HG03064 (cell line): ENCODE measurements around the gene SEC24B.
"Not testable (repeated sequence)": the region's sequence is repeated elsewhere in the genome, so short reads cannot be mapped to it uniquely, and the experiment has no call there.

Experiments
- ATAC-seq: cut with Tn5 transposase; IDR thresholded peaks from one replicate; pipeline ENCODE4 v1.9.1; 2021; ENCODE audit warnings: low read depth; ENCODE audit not compliant: unreplicated experiment

Gene SEC24B

GRCh38 chr4:109432203-109432602 lies 1.4 kb upstream of the SEC24B start:
- no peak for ATAC-seq

DNA sequence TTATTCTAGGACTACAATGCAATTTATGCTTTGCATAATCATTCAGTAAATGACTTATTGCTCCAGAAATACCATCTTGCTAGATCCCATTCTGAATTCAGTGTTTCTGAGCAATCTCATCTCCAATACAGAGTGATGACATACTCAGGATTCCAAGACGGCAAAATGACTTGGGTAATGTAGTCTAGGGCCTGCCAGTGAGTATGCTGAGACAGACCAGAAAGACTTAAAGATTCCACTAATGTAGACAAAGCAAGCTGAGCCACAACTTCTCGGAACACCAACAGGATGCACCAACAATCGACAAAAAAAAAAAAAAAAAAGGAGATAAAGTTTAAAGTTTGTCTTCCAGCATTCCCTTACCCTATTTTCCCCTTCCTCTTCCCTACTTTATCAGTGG lies 919 bp upstream of the SEC24B start:
- no peak for ATAC-seq

GRCh38 chr4:109434007-109434971 lies 674 bp downstream of the SEC24B start:
- ATAC-seq = peak; percentile 43

DNA sequence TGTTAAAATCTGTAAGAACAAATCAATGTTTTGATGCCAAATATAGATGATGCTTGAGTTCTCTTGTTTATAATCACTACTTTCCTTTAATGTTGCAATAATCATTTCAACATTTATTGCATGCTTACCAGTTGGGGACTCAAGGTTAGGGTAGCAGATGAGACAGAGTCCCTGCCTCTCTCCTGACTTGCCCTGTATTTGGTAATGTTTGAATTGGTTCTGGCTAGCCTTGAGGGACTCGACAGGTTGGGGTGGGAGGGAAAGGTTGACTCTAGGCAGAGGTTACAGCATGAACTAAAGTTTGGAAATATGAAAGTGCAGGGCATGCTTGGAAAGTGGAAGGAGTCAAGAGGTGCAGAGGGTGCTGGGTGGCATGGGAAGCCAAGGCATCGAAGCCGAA lies 2.0 kb downstream of the SEC24B start:
- ATAC-seq = no peak

DNA sequence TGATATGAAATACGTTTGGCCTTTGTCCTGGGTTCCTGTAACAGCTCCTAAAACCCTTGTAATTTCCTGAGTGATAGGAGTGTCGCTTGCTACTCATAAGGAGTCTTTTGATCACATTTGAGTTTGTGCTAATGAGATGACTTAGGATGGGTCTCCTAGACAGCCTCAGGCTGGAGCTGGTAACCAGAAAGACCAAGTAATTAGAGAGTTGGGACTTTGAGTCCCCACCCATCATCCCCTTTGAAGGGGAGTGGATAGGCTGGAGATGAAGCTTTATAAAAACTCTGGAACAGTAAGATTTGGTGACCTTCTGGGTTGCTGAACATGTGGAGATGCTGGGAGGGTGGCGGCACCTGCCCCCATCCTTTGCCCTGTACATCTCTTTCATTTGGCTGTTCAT lies 2.9 kb downstream of the SEC24B start:
- no peak for ATAC-seq

- no peak for ATAC-seq
These were observed 7.3 kb downstream of the SEC24B start for GRCh38 chr4:109440948-109441347.

DNA sequence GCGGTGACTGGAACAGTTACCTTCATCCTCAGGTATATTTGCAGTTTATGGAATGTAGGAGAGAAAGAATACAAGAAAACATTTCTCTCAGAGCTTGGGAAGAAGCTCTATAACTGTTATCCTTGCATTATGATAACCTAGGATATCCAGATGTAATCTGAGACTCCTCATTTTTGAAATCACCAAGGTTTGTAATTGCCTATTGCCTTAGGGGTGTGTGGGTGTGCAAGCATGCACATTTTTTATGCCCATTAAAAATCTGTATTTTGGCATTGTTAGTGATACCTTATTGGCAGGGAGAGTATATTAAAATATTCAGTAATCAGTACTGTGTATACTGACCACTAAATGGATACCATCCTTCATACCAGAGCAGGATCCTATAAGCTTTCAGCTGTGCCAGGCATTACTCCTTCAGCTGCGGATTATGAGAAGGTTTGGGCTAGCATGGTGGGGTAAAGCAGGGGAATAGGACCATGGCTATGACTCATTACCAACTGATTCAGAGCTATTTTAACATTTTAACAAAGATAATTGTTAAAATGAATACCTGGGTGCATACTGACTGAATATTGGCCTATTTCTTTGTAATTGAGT lies 8.3 kb downstream of the SEC24B start:
- no peak for ATAC-seq

GRCh38 chr4:109444182-109444844 lies 10.7 kb downstream of the SEC24B start:
- ATAC-seq = peak; percentile 57

DNA sequence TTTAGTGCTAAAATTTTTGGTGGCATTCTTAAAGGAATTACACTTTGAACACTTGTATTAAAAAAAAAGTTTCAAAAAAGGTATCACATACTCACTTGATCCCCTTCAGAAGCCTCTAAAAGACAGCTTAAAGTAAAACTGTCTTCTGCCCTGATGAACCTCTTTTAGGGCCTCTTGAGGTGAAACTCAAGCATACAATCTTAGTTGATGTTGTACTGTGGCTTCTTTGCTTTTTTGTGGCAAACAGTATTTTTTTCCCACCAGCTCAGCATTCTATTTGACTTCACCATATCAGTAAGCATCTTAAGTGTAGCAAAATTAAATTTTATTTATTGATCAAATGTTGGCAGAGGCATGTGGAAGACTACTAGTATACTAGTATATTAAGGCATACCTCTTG lies 13.7 kb downstream of the SEC24B start:
- no peak for ATAC-seq

GRCh38 chr4:109451544-109452273 lies 18.1 kb downstream of the SEC24B start:
- ATAC-seq = no peak

DNA sequence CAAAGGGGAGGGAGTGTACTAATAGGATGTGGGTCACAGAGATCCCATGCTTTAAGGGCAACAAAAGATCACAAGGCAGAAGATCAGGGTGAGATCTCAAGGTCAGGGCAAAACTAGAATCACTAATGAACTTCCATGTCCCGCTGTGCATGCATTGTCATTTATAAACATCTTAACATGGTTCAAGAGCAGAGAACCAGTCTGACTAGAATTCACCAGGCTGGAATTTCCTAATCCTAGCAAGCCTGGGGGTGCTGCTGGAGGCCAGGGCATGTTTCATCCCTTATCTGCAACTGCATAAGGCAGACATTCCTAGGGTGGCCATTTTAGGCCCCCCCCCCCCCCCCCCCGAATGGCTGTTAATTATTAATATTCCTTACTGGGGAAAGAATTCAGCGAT lies 19.5 kb downstream of the SEC24B start:
- not testable (repeated sequence) for ATAC-seq

DNA sequence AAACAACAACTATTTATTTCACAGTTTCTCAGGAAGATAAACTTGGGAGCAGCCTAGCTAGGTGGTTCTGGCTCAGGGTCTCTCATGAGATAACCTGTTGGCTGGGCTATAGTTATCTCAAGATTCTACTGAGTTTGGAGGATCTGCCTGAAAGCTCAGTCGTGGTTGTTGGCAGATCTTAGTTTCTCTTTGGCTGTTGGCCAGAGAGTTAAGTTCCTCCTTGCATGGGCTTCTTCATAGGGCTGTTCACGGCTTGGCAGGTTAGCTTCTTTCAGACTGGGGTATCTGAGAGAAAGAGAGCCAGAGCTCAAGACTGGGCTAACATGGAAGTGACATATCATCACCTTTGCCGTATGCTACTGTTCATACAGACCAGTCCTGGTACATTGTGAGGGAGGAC lies 28.7 kb downstream of the SEC24B start:
- ATAC-seq = peak; percentile 80

DNA sequence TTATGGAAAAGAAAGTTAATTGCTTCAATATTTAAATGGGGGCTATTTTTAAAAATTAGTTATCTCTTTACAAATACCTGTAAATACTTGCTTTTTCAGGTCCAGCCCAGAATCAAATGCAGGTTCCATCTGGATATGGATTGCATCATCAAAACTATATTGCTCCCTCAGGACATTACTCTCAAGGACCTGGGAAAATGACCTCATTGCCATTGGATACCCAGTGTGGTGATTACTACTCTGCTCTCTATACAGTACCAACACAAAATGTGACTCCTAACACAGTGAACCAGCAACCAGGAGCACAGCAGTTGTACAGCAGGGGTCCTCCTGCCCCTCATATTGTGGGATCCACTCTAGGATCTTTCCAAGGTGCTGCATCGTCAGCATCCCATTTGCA lies 29.2 kb downstream of the SEC24B start:
- ATAC-seq = no peak

- ATAC-seq = no peak
These were observed 31.5 kb downstream of the SEC24B start for GRCh38 chr4:109465069-109465468.

- ATAC-seq = no peak
These were observed 36.3 kb downstream of the SEC24B start for GRCh38 chr4:109469915-109470314.

DNA sequence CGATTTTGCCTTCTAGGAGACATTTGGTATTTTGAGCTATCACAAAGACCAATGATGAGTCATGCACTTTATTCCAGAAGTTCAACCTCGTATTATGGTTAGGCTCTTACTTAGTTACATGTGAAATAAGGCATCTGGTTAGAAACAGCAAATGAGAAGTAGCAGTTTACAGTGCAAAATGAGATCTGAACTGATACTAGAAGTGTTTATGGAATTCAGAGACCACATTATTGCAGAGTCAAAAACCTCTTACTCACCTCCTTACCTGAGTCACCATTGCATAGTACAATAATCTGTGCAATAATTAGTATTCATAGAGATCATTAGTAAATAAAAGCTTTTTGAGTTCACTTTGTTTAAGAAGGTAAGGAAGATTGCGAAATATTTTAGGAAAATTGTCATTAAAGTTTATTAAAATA lies 38.7 kb downstream of the SEC24B start:
- ATAC-seq = no peak

- ATAC-seq = no peak
These were observed 40.2 kb downstream of the SEC24B start for GRCh38 chr4:109473824-109474223.

- ATAC-seq = no peak
These were observed 52.4 kb downstream of the SEC24B start for GRCh38 chr4:109486007-109486406.

GRCh38 chr4:109494563-109494962 lies 60.9 kb downstream of the SEC24B start:
- ATAC-seq = no peak

- ATAC-seq = no peak
These were observed 61.9 kb downstream of the SEC24B start for GRCh38 chr4:109495514-109495913.

- ATAC-seq = no peak
These were observed 63.3 kb downstream of the SEC24B start for GRCh38 chr4:109496875-109497274.
